HCT116 (cell line): Measurements from ENCODE around the gene CRADD.

Source experiments
- ATF3 ChIP-seq: IDR thresholded peaks from 2 replicates; pipeline ENCODE4 v1.6.1; 2012
- CBX3 ChIP-seq: IDR thresholded peaks from 2 replicates; pipeline ENCODE4 v1.6.1; 2012; ENCODE audit warnings: low read depth
- CTCF ChIP-seq, 3 experiments: fragments of 200-600 bp in 1 of 3; sonication (generic) in 1 of 3; IDR thresholded peaks in 2 of 3; conservative IDR thresholded peaks in 1 of 3; 2 replicates each; pipeline ENCODE4 v1.5.1; 2012 to 2017; ENCODE audit warnings: low read depth in 2 of 3, low read length in 2 of 3, antibody characterized with exemption in 1 of 3, borderline replicate concordance in 1 of 3, control low read depth in 1 of 3, mild to moderate bottlenecking in 1 of 3, mixed read lengths in 1 of 3, mixed run types in 1 of 3, moderate library complexity in 1 of 3; ENCODE audit not compliant: insufficient read depth in 1 of 3
- EZH2 ChIP-seq: fragments of 200-600 bp; sonication (generic); IDR thresholded peaks from 2 replicates; pipeline ENCODE4 v1.6.1; 2017; ENCODE audit warnings: antibody characterized with exemption, mixed run types
- EZH2phosphoT487 ChIP-seq: fragments of 200-600 bp; IDR thresholded peaks from 2 replicates; pipeline ENCODE4 v1.6.1; 2018; ENCODE audit warnings: antibody characterized with exemption, borderline replicate concordance
- POLR2A ChIP-seq: IDR thresholded peaks from 2 replicates; pipeline ENCODE4 v1.7.0; 2011; ENCODE audit warnings: borderline replicate concordance; ENCODE audit not compliant: insufficient read depth, insufficient read length; ENCODE audit errors: extremely low read depth
- POLR2AphosphoS5 ChIP-seq: IDR thresholded peaks from 2 replicates; pipeline ENCODE4 v1.6.1; 2011; ENCODE audit warnings: mild to moderate bottlenecking, low read depth, low read length, moderate library complexity
- TCF7L2 ChIP-seq: IDR thresholded peaks from 2 replicates; pipeline ENCODE4 v1.7.0; 2011; ENCODE audit warnings: borderline replicate concordance, inconsistent platforms; ENCODE audit not compliant: insufficient read depth, insufficient read length; ENCODE audit errors: extremely low read depth
- YY1 ChIP-seq: IDR thresholded peaks from 2 replicates; pipeline ENCODE4 v1.6.1; 2011; ENCODE audit warnings: low read length, low read depth, moderate library complexity, mild to moderate bottlenecking; ENCODE audit not compliant: insufficient replicate concordance; ENCODE audit errors: extremely low read depth
- TF ChIP-seq, protein P1 (sequence below): IDR thresholded peaks from 2 replicates; pipeline ENCODE4 v1.6.1; 2012; ENCODE audit warnings: low read depth

DNA sequence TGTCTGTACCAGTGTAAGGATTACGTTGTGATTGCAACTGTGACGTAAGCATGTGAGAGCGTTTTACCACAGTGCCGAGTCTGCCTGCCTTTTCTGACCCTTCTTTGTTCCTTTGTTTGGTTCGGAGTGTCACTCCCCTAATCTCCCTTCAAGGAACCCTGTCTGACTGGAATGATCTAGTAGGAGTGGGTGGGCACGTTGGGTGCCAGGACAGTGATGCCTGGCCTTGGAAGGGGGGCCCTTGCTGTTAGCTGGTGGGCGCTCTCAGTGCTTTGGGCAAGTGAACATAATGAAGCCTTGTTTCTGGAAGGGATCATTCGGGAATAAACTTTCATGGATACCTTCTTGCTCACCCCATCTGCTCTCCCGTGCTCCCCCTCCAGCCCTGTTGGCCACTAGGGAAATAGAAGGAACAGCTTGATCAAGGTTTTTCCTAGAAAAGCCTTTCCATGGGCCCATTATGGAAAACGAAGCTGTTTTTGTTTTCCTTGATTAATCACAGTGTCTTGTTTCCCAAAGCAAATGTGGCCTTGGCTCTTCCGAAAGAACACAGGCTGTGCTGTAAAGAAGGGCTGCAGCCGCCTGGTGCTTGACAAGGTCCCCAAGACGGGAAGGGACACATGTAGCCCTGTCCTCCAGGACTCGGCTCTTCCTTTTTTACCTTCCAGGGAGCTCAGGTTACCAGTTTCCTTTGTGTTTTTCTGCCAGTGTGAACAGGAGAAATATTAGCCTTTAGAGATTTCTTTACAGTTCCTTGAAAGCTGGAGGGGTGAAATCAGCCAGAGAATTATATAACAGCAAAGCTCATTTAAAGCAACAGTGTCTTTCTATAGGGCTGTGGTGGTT lies 215.5 kb downstream of the CRADD start:
- TF ChIP-seq CTCF (IDR thresholded peaks at IDR 0.05 in 2 of 3, conservative IDR thresholded peaks at IDR 0.05 in 1 of 3; ENCODE audit: borderline replicate concordance in 1 of 3, insufficient read depth in 1 of 3, low read depth in 2 of 3, low read length in 2 of 3): no peak
- TF ChIP-seq POLR2A: no peak
- TF ChIP-seq EZH2: no peak
- no peak for TF ChIP-seq TCF7L2
- TF ChIP-seq EZH2phosphoT487: no peak
- no peak for TF ChIP-seq CBX3
- TF ChIP-seq, protein P1, sequence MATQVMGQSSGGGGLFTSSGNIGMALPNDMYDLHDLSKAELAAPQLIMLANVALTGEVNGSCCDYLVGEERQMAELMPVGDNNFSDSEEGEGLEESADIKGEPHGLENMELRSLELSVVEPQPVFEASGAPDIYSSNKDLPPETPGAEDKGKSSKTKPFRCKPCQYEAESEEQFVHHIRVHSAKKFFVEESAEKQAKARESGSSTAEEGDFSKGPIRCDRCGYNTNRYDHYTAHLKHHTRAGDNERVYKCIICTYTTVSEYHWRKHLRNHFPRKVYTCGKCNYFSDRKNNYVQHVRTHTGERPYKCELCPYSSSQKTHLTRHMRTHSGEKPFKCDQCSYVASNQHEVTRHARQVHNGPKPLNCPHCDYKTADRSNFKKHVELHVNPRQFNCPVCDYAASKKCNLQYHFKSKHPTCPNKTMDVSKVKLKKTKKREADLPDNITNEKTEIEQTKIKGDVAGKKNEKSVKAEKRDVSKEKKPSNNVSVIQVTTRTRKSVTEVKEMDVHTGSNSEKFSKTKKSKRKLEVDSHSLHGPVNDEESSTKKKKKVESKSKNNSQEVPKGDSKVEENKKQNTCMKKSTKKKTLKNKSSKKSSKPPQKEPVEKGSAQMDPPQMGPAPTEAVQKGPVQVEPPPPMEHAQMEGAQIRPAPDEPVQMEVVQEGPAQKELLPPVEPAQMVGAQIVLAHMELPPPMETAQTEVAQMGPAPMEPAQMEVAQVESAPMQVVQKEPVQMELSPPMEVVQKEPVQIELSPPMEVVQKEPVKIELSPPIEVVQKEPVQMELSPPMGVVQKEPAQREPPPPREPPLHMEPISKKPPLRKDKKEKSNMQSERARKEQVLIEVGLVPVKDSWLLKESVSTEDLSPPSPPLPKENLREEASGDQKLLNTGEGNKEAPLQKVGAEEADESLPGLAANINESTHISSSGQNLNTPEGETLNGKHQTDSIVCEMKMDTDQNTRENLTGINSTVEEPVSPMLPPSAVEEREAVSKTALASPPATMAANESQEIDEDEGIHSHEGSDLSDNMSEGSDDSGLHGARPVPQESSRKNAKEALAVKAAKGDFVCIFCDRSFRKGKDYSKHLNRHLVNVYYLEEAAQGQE: no peak
- TF ChIP-seq YY1: no peak
- TF ChIP-seq ATF3: no peak
- TF ChIP-seq POLR2AphosphoS5: no peak
